ENCODE data around the gene TMEM45A.

- TF ChIP-seq ZC3H10 (CRISPR knock-in tag; IDR thresholded peaks at IDR 0.05) = no peak
- TF ChIP-seq TOX (CRISPR knock-in tag; IDR thresholded peaks at IDR 0.05; ENCODE audit: borderline replicate concordance) = no peak
- TF ChIP-seq OSR1 (CRISPR knock-in tag; IDR thresholded peaks at IDR 0.05) = no peak
- no peak for TF ChIP-seq CREB5 (CRISPR knock-in tag; IDR thresholded peaks at IDR 0.05; ENCODE audit: low read depth)
- TF ChIP-seq RARB (CRISPR knock-in tag; IDR thresholded peaks at IDR 0.05) = no peak
- no peak for TF ChIP-seq ZFP3 (CRISPR knock-in tag; IDR thresholded peaks at IDR 0.05)
- no peak for TF ChIP-seq ARNTL (CRISPR knock-in tag; IDR thresholded peaks at IDR 0.05; ENCODE audit: borderline replicate concordance, low read depth)
- TF ChIP-seq ISL1 (CRISPR knock-in tag; IDR thresholded peaks at IDR 0.05) = no peak
- TF ChIP-seq TCF4 (CRISPR knock-in tag; IDR thresholded peaks at IDR 0.05; ENCODE audit: borderline replicate concordance) = no peak
Measured at GRCh38 chr3:100560426-100560825, 68.0 kb downstream of the TMEM45A start.

Measured in SK-N-SH treated with all-trans-retinoic acid at 6 μM for 48 hours (cell line).